HCT116 (cell line): ENCODE results near the gene NUDT14. TPM values are rescaled to one million over a fixed set of nuclear protein-coding genes. Genes with fewer than 3 reads are reported as not detected.
A peak's percentile ranks its signal among the peaks of the same experiment; 100 is the strongest.

Experiments
- ATAC-seq: fragments of 200-7000 bp; cut with Tn5 transposase; 2 replicates; pipeline ENCODE4 v1.9.1; 2020; ENCODE audit warnings: mild to moderate bottlenecking, moderate library complexity
- BruUV-seq: library from RNA; stranded (reverse); fragments of 400-500 nt; replicated peaks from 2 replicates; lab custom pipeline; 2021; lab: Mats Ljungman, UMichigan
- CTCF ChIA-PET: fragments of 300-600 bp; sonication (Branson Sonifier 250); formaldehyde crosslinking; loops from one replicate; lab custom pipeline; 2021; ENCODE audit warnings: antibody characterized with exemption; lab: Charles Lee
- POLR2A ChIA-PET: fragments of 300-600, 350-600 bp; sonication (Branson Sonifier 250); formaldehyde crosslinking; loops from one replicate; lab custom pipeline; 2021; ENCODE audit warnings: antibody characterized with exemption; lab: Charles Lee
- RAD21 ChIA-PET, 2 experiments: fragments of 300-600 bp; sonication (Branson Sonifier 250); formaldehyde crosslinking; loops; one replicate each; lab custom pipeline; 2023; ENCODE audit warnings: low total read pairs in 2 of 2; ENCODE audit not compliant: uncharacterized antibody in 2 of 2, unreplicated experiment in 2 of 2, low non-redundant PET in 1 of 2; lab: Charles Lee
- DNase-seq: peaks from one replicate; pipeline ENCODE4 v3.0.0-alpha.2; 2010; ENCODE audit warnings: low read depth, low spot score
- H2AFZ ChIP-seq: fragments of 200-600 bp; shearing (Covaris generic), sonication (generic); 2 replicates; pipeline ENCODE4 v1.6.1; 2017; ENCODE audit warnings: low read depth, mixed run types, mixed read lengths, antibody characterized with exemption, low read length; ENCODE audit not compliant: poor library complexity, severe bottlenecking
- H3K27ac ChIP-seq: 2 replicates; pipeline ENCODE4 v1.5.1; 2012; ENCODE audit warnings: low read depth, low read length
- H3K27me3 ChIP-seq: fragments of 200-600 bp; sonication (generic); 2 replicates; pipeline ENCODE4 v1.6.1; 2016; ENCODE audit warnings: mixed run types, low read length, mixed read lengths; ENCODE audit not compliant: insufficient read depth
- H3K36me3 ChIP-seq, 2 experiments: fragments of 200-500 bp in 1 of 2; fragments of 200-600 bp in 1 of 2; sonication (Bioruptor generic) in 1 of 2; sonication (generic) in 1 of 2; 2 replicates each; pipeline versions ENCODE4 v1.5.1 to v1.6.1; 2014 to 2016; ENCODE audit warnings: low read length in 2 of 2, inconsistent platforms in 1 of 2, mixed read lengths in 1 of 2, mixed run types in 1 of 2; ENCODE audit not compliant: insufficient read depth in 2 of 2, control insufficient read depth in 1 of 2
- H3K4me1 ChIP-seq, 2 experiments: fragments of 200-600 bp in 1 of 2; sonication (generic) in 1 of 2; 2 replicates each; pipeline versions ENCODE4 v1.5.1 to v1.6.1; 2012 to 2017; ENCODE audit warnings: low read length in 2 of 2, inconsistent platforms in 1 of 2, mild to moderate bottlenecking in 1 of 2, mixed read lengths in 1 of 2, mixed run types in 1 of 2, moderate library complexity in 1 of 2; ENCODE audit not compliant: insufficient read depth in 2 of 2, control insufficient read depth in 1 of 2
- H3K4me2 ChIP-seq: fragments of 200-600 bp; sonication (generic); 2 replicates; pipeline ENCODE4 v1.6.1; 2017; ENCODE audit warnings: mixed run types, low read length, mixed read lengths
- H3K4me3 ChIP-seq, 2 experiments: fragments of 200-600 bp in 1 of 2; sonication (generic) in 1 of 2; replicated peaks in 1 of 2; 2 replicates each; pipeline ENCODE4 v1.5.1; 2011 to 2016; ENCODE audit warnings: low read length in 2 of 2, control low read depth in 1 of 2, low read depth in 1 of 2, mild to moderate bottlenecking in 1 of 2, mixed read lengths in 1 of 2, mixed run types in 1 of 2
- H3K79me2 ChIP-seq: fragments of 200-600 bp; sonication (generic); 2 replicates; pipeline ENCODE4 v1.6.1; 2017; ENCODE audit warnings: mild to moderate bottlenecking, mixed run types, low read length, moderate library complexity, mixed read lengths; ENCODE audit not compliant: insufficient read depth
- H3K9ac ChIP-seq: fragments of 200-600 bp; sonication (generic); 2 replicates; pipeline ENCODE4 v1.6.1; 2016; ENCODE audit warnings: low read length, mixed read lengths
- H3K9me2 ChIP-seq: fragments of 200-600 bp; sonication (generic), shearing (Covaris generic); 2 replicates; pipeline ENCODE4 v1.6.1; 2017; ENCODE audit warnings: mixed run types, mild to moderate bottlenecking, moderate library complexity; ENCODE audit not compliant: insufficient read depth
- H3K9me3 ChIP-seq, 2 experiments: fragments of 200-500 bp in 1 of 2; fragments of 200-600 bp in 1 of 2; sonication (Bioruptor generic) in 1 of 2; sonication (generic) in 1 of 2; 2 replicates each; pipeline ENCODE4 v1.6.1; 2014 to 2017; ENCODE audit warnings: low read length in 2 of 2, mixed read lengths in 2 of 2, inconsistent platforms in 1 of 2, low read depth in 1 of 2, mild to moderate bottlenecking in 1 of 2, mixed run types in 1 of 2, moderate library complexity in 1 of 2; ENCODE audit not compliant: control insufficient read depth in 1 of 2, insufficient read depth in 1 of 2
- H4K20me1 ChIP-seq: fragments of 200-600 bp; sonication (generic), shearing (Covaris generic); 2 replicates; pipeline ENCODE4 v1.6.1; 2017; ENCODE audit warnings: mixed run types, mild to moderate bottlenecking, moderate library complexity; ENCODE audit not compliant: insufficient read depth
- CEBPB ChIP-seq: IDR thresholded peaks from 2 replicates; pipeline ENCODE4 v1.6.1; 2012; ENCODE audit warnings: low read depth
- CTCF ChIP-seq, 3 experiments: fragments of 200-600 bp in 1 of 3; sonication (generic) in 1 of 3; IDR thresholded peaks in 2 of 3; conservative IDR thresholded peaks in 1 of 3; 2 replicates each; pipeline ENCODE4 v1.5.1; 2012 to 2017; ENCODE audit warnings: low read depth in 2 of 3, low read length in 2 of 3, antibody characterized with exemption in 1 of 3, borderline replicate concordance in 1 of 3, control low read depth in 1 of 3, mild to moderate bottlenecking in 1 of 3, mixed read lengths in 1 of 3, mixed run types in 1 of 3, moderate library complexity in 1 of 3; ENCODE audit not compliant: insufficient read depth in 1 of 3
- EGR1 ChIP-seq: IDR thresholded peaks from 2 replicates; pipeline ENCODE4 v1.6.1; 2012; ENCODE audit warnings: low read depth
- EZH2 ChIP-seq: fragments of 200-600 bp; sonication (generic); IDR thresholded peaks from 2 replicates; pipeline ENCODE4 v1.6.1; 2017; ENCODE audit warnings: antibody characterized with exemption, mixed run types
- ZBTB33 ChIP-seq: IDR thresholded peaks from 2 replicates; pipeline ENCODE4 v1.6.1; 2011; ENCODE audit warnings: mild to moderate bottlenecking, low read length, moderate library complexity; ENCODE audit not compliant: insufficient replicate concordance; ENCODE audit errors: extremely low read depth
- intact Hi-C: fragments of 100-400 bp; cut with micrococcal nuclease; formaldehyde crosslinking; loops from 2 replicates; pipeline ENCODE4 v1.10.0; 2022
- total RNA-seq: library from RNA; stranded (reverse); gene quantifications from one replicate; pipeline ENCODE4 v1.2.1, GENCODE V29; 2021; ENCODE audit not compliant: unreplicated experiment

NUDT14 gene
- total RNA-seq, 1 experiment from 2014 or later: 56.1 TPM

- no peak for DNase-seq
- Histone ChIP-seq H3K27ac (peak overlapping the region; percentile 93), H3K79me2 (peaks cover 73% of the 10 kb centered on the region), H2AFZ (no peak overlapping the region), H3K4me1 (peaks cover 41 to 63% of the 10 kb centered on the region in 2 experiments), H3K9me2 (no peaks in the 10 kb centered on the region), H3K9ac (peak overlapping the region; percentile 94), H3K4me3 (no peak overlapping the region), H3K4me2 (peak overlapping the region; percentile 98), H3K27me3 (no peaks in the 10 kb centered on the region), H4K20me1 (no peaks in the 10 kb centered on the region; the same call in 1 of the 2 replicates), H3K36me3 (peaks cover 0 to 3% of the 10 kb centered on the region in 2 experiments; a peak in 1 of 4 replicates), H3K9me3 (no peaks in the 10 kb centered on the region)
- intact Hi-C loops: loop anchor here (10.0 kb wide), 1 partner anchor 190 kb away; the partner anchor contains the start of gene AHNAK2
- CTCF ChIA-PET: no interaction called here
- POLR2A ChIA-PET: interaction anchor here (1.6 kb wide), 1 partner anchor 26 kb away, joined by 3 read pairs; no protein-coding TSS in a partner anchor
- peak; percentile 23 for ATAC-seq
- TF ChIP-seq CEBPB (no peak), CTCF (IDR thresholded peaks at IDR 0.05 in 2 of 3, conservative IDR thresholded peaks at IDR 0.05 in 1 of 3; ENCODE audit: borderline replicate concordance in 1 of 3, insufficient read depth in 1 of 3, low read depth in 2 of 3, low read length in 2 of 3) (peak in 1 of 3 experiments; percentile 12; a peak in 1 of 6 replicates)
- no TSS peak for BruUV-seq
- RAD21 ChIA-PET: interaction anchor here in 1 of 2 experiments (1.2 kb wide), 1 partner anchor 79 kb away, joined by 3 read pairs; no protein-coding TSS in a partner anchor
Observed at GRCh38 chr14:105165134-105165704, 15.9 kb downstream of the NUDT14 start.

- CTCF ChIA-PET: no interaction called here
- no peaks in the 10 kb centered on the region for H3K9me2 ChIP-seq
- no TSS peak for BruUV-seq
- no peak overlapping the region for H2AFZ ChIP-seq
- H3K79me2 ChIP-seq: peaks cover 86% of the 10 kb centered on the region
- H3K4me3 ChIP-seq: no peak overlapping the region
- TF ChIP-seq ZBTB33 (no peak), EZH2 (no peak), EGR1 (no peak)
- H3K9me3 ChIP-seq: no peaks in the 10 kb centered on the region
- peaks cover 27 to 48% of the 10 kb centered on the region in 2 experiments for H3K4me1 ChIP-seq
- H3K4me2 ChIP-seq: no peak overlapping the region
- ATAC-seq (no peak), DNase-seq (no peak)
- POLR2A ChIA-PET: no interaction called here
- H3K36me3 ChIP-seq: peaks cover 0 to 3% of the 10 kb centered on the region in 2 experiments; a peak in 1 of 4 replicates
- no peak overlapping the region; the same call in 1 of the 2 replicates for H3K27ac ChIP-seq
- RAD21 ChIA-PET: no interaction called here
- H3K27me3 ChIP-seq: no peaks in the 10 kb centered on the region
- H3K9ac ChIP-seq: no peak overlapping the region
- intact Hi-C loops: loop anchor here (10.0 kb wide), 1 partner anchor 188 kb away; the partner anchor contains the start of gene AHNAK2
- no peaks in the 10 kb centered on the region; the same call in 1 of the 2 replicates for H4K20me1 ChIP-seq
Observed at GRCh38 chr14:105163040-105163742, 17.9 kb downstream of the NUDT14 start.
